PC-3 (cell line): ENCODE results near the gene NTN5. TPM values are rescaled to one million over a fixed set of nuclear protein-coding genes. Genes with fewer than 3 reads are reported as not detected.
A peak's percentile ranks its signal among the peaks of the same experiment; 100 is the strongest.

Experiments
- ATAC-seq: fragments of 200-7000 bp; cut with Tn5 transposase; 2 replicates; pipeline ENCODE4 v1.9.1; 2020; ENCODE audit warnings: mild to moderate bottlenecking, moderate library complexity
- BruUV-seq: library from RNA; stranded (reverse); fragments of 400-500 nt; replicated peaks from 2 replicates; lab custom pipeline; 2021; lab: Mats Ljungman, UMichigan
- CTCF ChIA-PET: fragments of 300-600 bp; sonication (Branson Sonifier 250); formaldehyde crosslinking; loops from one replicate; lab custom pipeline; 2022; ENCODE audit warnings: antibody characterized with exemption; lab: Charles Lee
- POLR2A ChIA-PET: fragments of 300-600 bp; sonication (Branson Sonifier 250); formaldehyde crosslinking; loops from one replicate; lab custom pipeline; 2022; ENCODE audit warnings: antibody characterized with exemption; ENCODE audit not compliant: unreplicated experiment; lab: Charles Lee
- DNase-seq: peaks from one replicate; pipeline ENCODE4 v3.0.0-alpha.2; 2015
- H2AFZ ChIP-seq: fragments of 300-600 bp; sonication (generic); 2 replicates; pipeline ENCODE4 v1.6.0; 2016; ENCODE audit warnings: antibody characterized with exemption, low read length
- H3F3A ChIP-seq: fragments of 300-600 bp; sonication (generic); one replicate; pipeline ENCODE4 v1.6.0; 2017; ENCODE audit warnings: antibody characterized with exemption, low read length, control low read depth, mild to moderate bottlenecking; ENCODE audit not compliant: unreplicated experiment
- H3K27ac ChIP-seq: fragments of 300-600 bp; sonication (generic); 2 replicates; pipeline ENCODE4 v1.5.1; 2016; ENCODE audit warnings: mild to moderate bottlenecking, low read length
- H3K27me3 ChIP-seq: fragments of 300-600 bp; sonication (generic); 2 replicates; pipeline ENCODE4 v1.6.1; 2016; ENCODE audit warnings: low read length, mixed read lengths
- H3K36me3 ChIP-seq: fragments of 300-600 bp; sonication (generic); 2 replicates; pipeline ENCODE4 v1.6.1; 2016; ENCODE audit warnings: low read depth, mixed run types, low read length, mixed read lengths
- H3K4me1 ChIP-seq: fragments of 300-600 bp; sonication (generic); 2 replicates; pipeline ENCODE4 v1.5.1; 2016; ENCODE audit warnings: low read length; ENCODE audit not compliant: insufficient read depth
- H3K4me2 ChIP-seq: fragments of 300-600 bp; sonication (generic); 2 replicates; pipeline ENCODE4 v1.6.0; 2016; ENCODE audit warnings: low read length
- H3K4me3 ChIP-seq: fragments of 300-600 bp; sonication (generic); 2 replicates; pipeline ENCODE4 v1.5.1; 2016; ENCODE audit warnings: mild to moderate bottlenecking, low read length, mixed read lengths
- H3K79me2 ChIP-seq: fragments of 300-600 bp; sonication (generic); 2 replicates; pipeline ENCODE4 v1.6.1; 2017; ENCODE audit warnings: low read length, mixed read lengths
- H3K9ac ChIP-seq: fragments of 300-600 bp; sonication (generic); 2 replicates; pipeline ENCODE4 v1.6.0; 2016; ENCODE audit warnings: mild to moderate bottlenecking, low read length
- H3K9me2 ChIP-seq: fragments of 300-600 bp; sonication (generic); replicated peaks from 2 replicates; pipeline ENCODE4 v1.6.1; 2016; ENCODE audit warnings: mixed run types, low read length, mixed read lengths
- H3K9me3 ChIP-seq: fragments of 300-600 bp; sonication (generic); 2 replicates; pipeline ENCODE4 v1.6.1; 2016; ENCODE audit warnings: low read length, mixed read lengths
- H4K20me1 ChIP-seq: fragments of 300-600 bp; sonication (generic); 2 replicates; pipeline ENCODE4 v1.6.1; 2016; ENCODE audit warnings: low read length, mixed read lengths
- CTCF ChIP-seq: fragments of 300-600 bp; sonication (generic); conservative IDR thresholded peaks from 2 replicates; pipeline ENCODE4 v1.5.1; 2017; ENCODE audit warnings: antibody characterized with exemption, low read depth, mild to moderate bottlenecking, low read length
- EZH2 ChIP-seq: fragments of 300-600 bp; sonication (generic); IDR thresholded peaks from one replicate; pipeline ENCODE4 v1.6.1; 2017; ENCODE audit warnings: antibody characterized with exemption, mild to moderate bottlenecking, low read length; ENCODE audit not compliant: unreplicated experiment
- EZH2phosphoT487 ChIP-seq: fragments of 300-600 bp; sonication (generic); IDR thresholded peaks from 2 replicates; pipeline ENCODE4 v1.6.1; 2018; ENCODE audit warnings: mild to moderate bottlenecking, antibody characterized with exemption, low read length, borderline replicate concordance
- intact Hi-C: fragments of 100-400 bp; cut with micrococcal nuclease; formaldehyde crosslinking; loops from 2 replicates; pipeline ENCODE4 v1.9.0; 2023
- total RNA-seq: library from RNA; depleted of rRNA; stranded (reverse); fragments of >200 nt; gene quantifications from 2 replicates; pipeline ENCODE4 v1.2.3, GENCODE V29; 2014

The NTN5 gene
- total RNA-seq, 1 experiment from 2014 or later, result 0.18 TPM

DNA sequence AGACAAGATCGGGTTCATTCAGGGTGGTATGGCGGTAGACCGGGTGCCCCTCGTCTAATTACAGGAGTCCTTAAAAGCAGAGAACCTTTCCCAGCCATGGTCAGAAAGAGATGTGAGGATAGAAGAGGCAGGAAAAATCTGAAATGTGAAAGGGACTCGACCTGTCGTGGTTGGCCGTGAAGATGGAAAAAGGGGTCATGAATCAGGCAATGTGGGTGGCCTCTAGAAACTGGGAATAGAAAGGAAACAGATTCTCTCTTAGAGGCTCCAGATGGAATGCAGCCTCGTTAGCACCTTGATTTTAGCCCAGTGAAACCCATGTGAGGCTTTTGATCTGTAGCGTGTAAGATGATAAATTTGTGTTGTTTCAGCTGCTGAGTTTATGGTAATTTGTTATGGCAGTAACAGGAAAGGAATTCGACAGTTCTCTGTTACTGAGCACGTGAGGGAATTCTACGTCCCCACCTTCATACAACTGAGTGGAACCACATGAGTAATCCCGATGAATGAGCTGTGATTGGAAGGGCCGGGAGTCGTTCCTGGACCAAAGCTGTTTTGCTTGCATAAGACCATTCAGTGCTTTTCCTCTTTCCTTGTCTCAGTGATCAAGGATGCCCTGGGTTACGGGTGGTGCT is 15.9 kb downstream of the NTN5 start:
- Histone ChIP-seq H3K9me2 (no peaks in the 10 kb centered on the region), H3K9ac (no peak overlapping the region), H3K4me2 (no peak overlapping the region), H2AFZ (no peak overlapping the region), H3K79me2 (no peaks in the 10 kb centered on the region), H3K9me3 (no peaks in the 10 kb centered on the region), H4K20me1 (no peaks in the 10 kb centered on the region), H3K4me1 (no peaks in the 10 kb centered on the region), H3F3A (no peaks in the 10 kb centered on the region), H3K27me3 (no peaks in the 10 kb centered on the region), H3K27ac (no peak overlapping the region), H3K36me3 (no peaks in the 10 kb centered on the region), H3K4me3 (no peak overlapping the region)
- DNase-seq (peak; percentile 20), ATAC-seq (no peak)
- ChIA-PET CTCF (interaction anchor here (1.0 kb wide), 1 partner anchor 11 kb away, joined by 3 read pairs; the partner anchor contains the start of gene CA11), POLR2A (no interaction called here)
- BruUV-seq, result no TSS peak
- TF ChIP-seq EZH2phosphoT487 (no peak), EZH2 (no peak), CTCF (no peak)
- intact Hi-C loops, result no loop called here

GRCh38 chr19:48654299-48655059 is 18.3 kb downstream of the NTN5 start:
- no peaks in the 10 kb centered on the region for H3K36me3 ChIP-seq
- no TSS peak for BruUV-seq

More at GRCh38 chr19:48654299-48655059, 18.3 kb downstream of the NTN5 start:
- Histone ChIP-seq H3K9me2 (no peaks in the 10 kb centered on the region), H3K4me2 (no peak overlapping the region), H2AFZ (no peak overlapping the region), H3K4me3 (no peak overlapping the region), H3K27ac (no peak overlapping the region), H3K79me2 (no peaks in the 10 kb centered on the region), H3K9ac (no peak overlapping the region), H3K27me3 (no peaks in the 10 kb centered on the region), H3F3A (no peaks in the 10 kb centered on the region), H3K4me1 (no peaks in the 10 kb centered on the region), H3K9me3 (no peaks in the 10 kb centered on the region), H4K20me1 (no peaks in the 10 kb centered on the region)
- POLR2A ChIA-PET, result no interaction called here
- no peak for TF ChIP-seq EZH2
- TF ChIP-seq EZH2phosphoT487, result no peak
- TF ChIP-seq CTCF, result no peak
- DNase-seq, result no peak
- intact Hi-C loops, result no loop called here
- no peak for ATAC-seq
- CTCF ChIA-PET, result no interaction called here
